Neural cell (in vitro differentiated cells): ENCODE measurements around the gene ITGAE. TPM values are rescaled to one million over a fixed set of nuclear protein-coding genes. Genes with fewer than 3 reads are reported as not detected.

Source experiments
- H2AFZ ChIP-seq: fragments of 200-600, 300-800 bp; sonication (generic), shearing (Covaris generic); 2 replicates; pipeline ENCODE4 v1.6.0; 2014; ENCODE audit warnings: low read depth, mild to moderate bottlenecking, antibody characterized with exemption, low read length, moderate library complexity
- H3F3A ChIP-seq: fragments of 200-600 bp; shearing (Covaris generic); 2 replicates; pipeline ENCODE4 v1.6.1; 2016; ENCODE audit warnings: mild to moderate bottlenecking, moderate library complexity, mixed read lengths, antibody characterized with exemption, low read length; ENCODE audit not compliant: insufficient read depth, poor library complexity, severe bottlenecking
- H3K27ac ChIP-seq: fragments of 200-600, 300-800 bp; sonication (generic), shearing (Covaris generic); 2 replicates; pipeline ENCODE4 v1.5.1; 2014; ENCODE audit warnings: mild to moderate bottlenecking, low read length, moderate library complexity
- H3K27me3 ChIP-seq: fragments of 300-800, 200-600 bp; sonication (generic), shearing (Covaris generic); 2 replicates; pipeline ENCODE4 v1.6.0; 2014; ENCODE audit warnings: mild to moderate bottlenecking, low read depth, low read length, moderate library complexity; ENCODE audit not compliant: insufficient read depth
- H3K36me3 ChIP-seq: fragments of 300-800, 200-600 bp; sonication (generic), shearing (Covaris generic); 2 replicates; pipeline ENCODE4 v1.5.1; 2014; ENCODE audit warnings: mild to moderate bottlenecking, antibody characterized with exemption, low read length, moderate library complexity; ENCODE audit not compliant: insufficient read depth
- H3K4me2 ChIP-seq: fragments of 300-800, 200-600 bp; sonication (generic), shearing (Covaris generic); 2 replicates; pipeline ENCODE4 v1.6.0; 2014; ENCODE audit warnings: mild to moderate bottlenecking, low read length
- H3K4me3 ChIP-seq: fragments of 300-800, 200-600 bp; sonication (generic), shearing (Covaris generic); 2 replicates; pipeline ENCODE4 v1.5.1; 2014; ENCODE audit warnings: mild to moderate bottlenecking, low read length, moderate library complexity
- H3K79me2 ChIP-seq: fragments of 200-600 bp; shearing (Covaris generic); replicated peaks from 2 replicates; pipeline ENCODE4 v1.6.0; 2014; ENCODE audit warnings: mild to moderate bottlenecking, low read length, moderate library complexity; ENCODE audit not compliant: insufficient read depth
- H3K9ac ChIP-seq: fragments of 300-800, 200-600 bp; sonication (generic), shearing (Covaris generic); 2 replicates; pipeline ENCODE4 v1.6.1; 2016; ENCODE audit warnings: mild to moderate bottlenecking, low read length, mixed read lengths
- H3K9me2 ChIP-seq: fragments of 200-600 bp; shearing (Covaris generic); 2 replicates; pipeline ENCODE4 v1.6.1; 2016; ENCODE audit warnings: mild to moderate bottlenecking, low read length, mixed read lengths; ENCODE audit not compliant: insufficient read depth
- H3K9me3 ChIP-seq: fragments of 200-600, 300-800 bp; sonication (generic), shearing (Covaris generic); 2 replicates; pipeline ENCODE4 v1.6.1; 2016; ENCODE audit warnings: mild to moderate bottlenecking, mixed run types, low read length, moderate library complexity, mixed read lengths
- H4K20me1 ChIP-seq: fragments of 200-600 bp; shearing (Covaris generic); 2 replicates; pipeline ENCODE4 v1.6.1; 2016; ENCODE audit warnings: mild to moderate bottlenecking, mixed run types; ENCODE audit not compliant: insufficient read depth
- CTCF ChIP-seq: fragments of 450-650 bp; IDR thresholded peaks from 2 replicates; pipeline ENCODE4 v1.5.1; 2014; ENCODE audit warnings: antibody characterized with exemption, mild to moderate bottlenecking, moderate library complexity; ENCODE audit not compliant: poor library complexity, severe bottlenecking
- EP300 ChIP-seq: fragments of 450-650 bp; conservative IDR thresholded peaks from 2 replicates; pipeline ENCODE4 v1.6.1; 2014; ENCODE audit warnings: antibody characterized with exemption, mild to moderate bottlenecking, moderate library complexity; ENCODE audit not compliant: poor library complexity, severe bottlenecking
- EZH2 ChIP-seq: fragments of 200-600, 300-800 bp; shearing (Covaris generic), sonication (generic); IDR thresholded peaks from 2 replicates; pipeline ENCODE4 v1.6.1; 2014; ENCODE audit warnings: antibody characterized with exemption, low read length, borderline replicate concordance, mild to moderate bottlenecking; ENCODE audit not compliant: insufficient read depth, poor library complexity, severe bottlenecking
- MXI1 ChIP-seq: fragments of 450-650 bp; conservative IDR thresholded peaks from 2 replicates; pipeline ENCODE4 v1.6.1; 2014; ENCODE audit warnings: antibody characterized with exemption, mild to moderate bottlenecking; ENCODE audit not compliant: poor library complexity, severe bottlenecking
- POLR2AphosphoS5 ChIP-seq: IDR thresholded peaks from 2 replicates; pipeline ENCODE4 v1.6.1; 2012
- RAD21 ChIP-seq: fragments of 450-650 bp; conservative IDR thresholded peaks from 2 replicates; pipeline ENCODE4 v1.6.1; 2014; ENCODE audit warnings: antibody characterized with exemption, mild to moderate bottlenecking, moderate library complexity
- REST ChIP-seq: IDR thresholded peaks from 2 replicates; pipeline ENCODE4 v1.6.1; 2012; ENCODE audit warnings: borderline replicate concordance
- SMC3 ChIP-seq: fragments of 450-650 bp; conservative IDR thresholded peaks from 2 replicates; pipeline ENCODE4 v1.6.1; 2014; ENCODE audit warnings: antibody characterized with exemption, mild to moderate bottlenecking, moderate library complexity; ENCODE audit not compliant: poor library complexity
- TAF1 ChIP-seq: IDR thresholded peaks from 2 replicates; pipeline ENCODE4 v1.6.1; 2012; ENCODE audit warnings: low read depth
- polyA plus RNA-seq: library from polyadenylated mRNA; depleted of rRNA; stranded (reverse); fragments of >200 nt; gene quantifications from 2 replicates; pipeline ENCODE4 v1.2.3, GENCODE V29; 2014

The ITGAE gene
- polyA plus RNA-seq, 1 donor from 2014 or later, result 169 TPM

- H3K4me3 ChIP-seq, result no peak overlapping the region
- H3K27me3 ChIP-seq, result no peaks in the 10 kb centered on the region
- H3K79me2 ChIP-seq, result no peaks in the 10 kb centered on the region
- H3K9me2 ChIP-seq, result no peaks in the 10 kb centered on the region
- H2AFZ ChIP-seq, result no peak overlapping the region
- no peaks in the 10 kb centered on the region for H3F3A ChIP-seq
- no peaks in the 10 kb centered on the region for H4K20me1 ChIP-seq
- H3K9ac ChIP-seq, result no peak overlapping the region
- no peaks in the 10 kb centered on the region for H3K36me3 ChIP-seq
- TF ChIP-seq SMC3, result no peak
- no peak for TF ChIP-seq POLR2AphosphoS5
- TF ChIP-seq MXI1, result no peak
- TF ChIP-seq EZH2, result no peak
- TF ChIP-seq EP300, result no peak
- TF ChIP-seq CTCF, result no peak
- TF ChIP-seq TAF1, result no peak
- no peak for TF ChIP-seq RAD21
- no peak for TF ChIP-seq REST
- no peaks in the 10 kb centered on the region for H3K9me3 ChIP-seq
- no peak overlapping the region for H3K4me2 ChIP-seq
- H3K27ac ChIP-seq, result no peak overlapping the region
These were observed 8.1 kb upstream of the ITGAE start for GRCh38 chr17:3809135-3809534.

GRCh38 chr17:3808701-3809100 is 7.7 kb upstream of the ITGAE start:
- no peak for TF ChIP-seq EZH2
- TF ChIP-seq TAF1, result no peak
- TF ChIP-seq POLR2AphosphoS5, result no peak
- no peak for TF ChIP-seq EP300
- no peak for TF ChIP-seq SMC3
- TF ChIP-seq RAD21, result no peak
- TF ChIP-seq CTCF, result no peak
- TF ChIP-seq REST, result no peak
- TF ChIP-seq MXI1, result no peak
- Histone ChIP-seq H2AFZ (no peak overlapping the region), H3K9ac (no peak overlapping the region), H3K79me2 (no peaks in the 10 kb centered on the region), H3F3A (no peaks in the 10 kb centered on the region), H4K20me1 (no peaks in the 10 kb centered on the region), H3K4me3 (no peak overlapping the region), H3K27me3 (no peaks in the 10 kb centered on the region), H3K36me3 (no peaks in the 10 kb centered on the region), H3K27ac (no peak overlapping the region), H3K9me3 (no peaks in the 10 kb centered on the region), H3K4me2 (no peak overlapping the region), H3K9me2 (no peaks in the 10 kb centered on the region)
